ENCODE measurements around the gene COL4A1. TPM values are rescaled to one million over a fixed set of nuclear protein-coding genes. Genes with fewer than 3 reads are reported as not detected.

The COL4A1 gene
- total and polyA plus RNA-seq, 2 of the 13 experiments (the other 11 are each of a cell fraction or from before 2014, with no cell fraction given): not detected

DNA sequence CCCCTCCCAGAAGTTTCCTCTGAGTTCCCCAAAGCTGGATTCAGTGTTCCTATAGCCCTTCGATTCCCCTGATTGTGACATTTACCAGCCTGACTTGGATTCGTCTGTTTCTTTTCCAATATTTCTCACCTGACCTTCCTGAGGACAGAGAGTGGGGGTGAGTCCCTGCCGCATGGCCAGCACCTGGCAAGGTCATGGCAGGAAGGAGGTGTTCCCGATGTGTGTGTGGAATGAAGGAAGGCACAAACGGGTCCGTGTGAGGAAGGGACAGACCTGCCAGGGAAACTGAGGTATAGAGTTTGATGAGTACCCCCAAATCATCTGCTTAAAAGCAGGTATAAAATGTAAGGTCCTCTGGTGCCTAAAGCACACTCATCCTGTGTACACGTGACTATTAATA lies 3.3 kb downstream of the COL4A1 start (continued):
- TF ChIP-seq, protein P1, sequence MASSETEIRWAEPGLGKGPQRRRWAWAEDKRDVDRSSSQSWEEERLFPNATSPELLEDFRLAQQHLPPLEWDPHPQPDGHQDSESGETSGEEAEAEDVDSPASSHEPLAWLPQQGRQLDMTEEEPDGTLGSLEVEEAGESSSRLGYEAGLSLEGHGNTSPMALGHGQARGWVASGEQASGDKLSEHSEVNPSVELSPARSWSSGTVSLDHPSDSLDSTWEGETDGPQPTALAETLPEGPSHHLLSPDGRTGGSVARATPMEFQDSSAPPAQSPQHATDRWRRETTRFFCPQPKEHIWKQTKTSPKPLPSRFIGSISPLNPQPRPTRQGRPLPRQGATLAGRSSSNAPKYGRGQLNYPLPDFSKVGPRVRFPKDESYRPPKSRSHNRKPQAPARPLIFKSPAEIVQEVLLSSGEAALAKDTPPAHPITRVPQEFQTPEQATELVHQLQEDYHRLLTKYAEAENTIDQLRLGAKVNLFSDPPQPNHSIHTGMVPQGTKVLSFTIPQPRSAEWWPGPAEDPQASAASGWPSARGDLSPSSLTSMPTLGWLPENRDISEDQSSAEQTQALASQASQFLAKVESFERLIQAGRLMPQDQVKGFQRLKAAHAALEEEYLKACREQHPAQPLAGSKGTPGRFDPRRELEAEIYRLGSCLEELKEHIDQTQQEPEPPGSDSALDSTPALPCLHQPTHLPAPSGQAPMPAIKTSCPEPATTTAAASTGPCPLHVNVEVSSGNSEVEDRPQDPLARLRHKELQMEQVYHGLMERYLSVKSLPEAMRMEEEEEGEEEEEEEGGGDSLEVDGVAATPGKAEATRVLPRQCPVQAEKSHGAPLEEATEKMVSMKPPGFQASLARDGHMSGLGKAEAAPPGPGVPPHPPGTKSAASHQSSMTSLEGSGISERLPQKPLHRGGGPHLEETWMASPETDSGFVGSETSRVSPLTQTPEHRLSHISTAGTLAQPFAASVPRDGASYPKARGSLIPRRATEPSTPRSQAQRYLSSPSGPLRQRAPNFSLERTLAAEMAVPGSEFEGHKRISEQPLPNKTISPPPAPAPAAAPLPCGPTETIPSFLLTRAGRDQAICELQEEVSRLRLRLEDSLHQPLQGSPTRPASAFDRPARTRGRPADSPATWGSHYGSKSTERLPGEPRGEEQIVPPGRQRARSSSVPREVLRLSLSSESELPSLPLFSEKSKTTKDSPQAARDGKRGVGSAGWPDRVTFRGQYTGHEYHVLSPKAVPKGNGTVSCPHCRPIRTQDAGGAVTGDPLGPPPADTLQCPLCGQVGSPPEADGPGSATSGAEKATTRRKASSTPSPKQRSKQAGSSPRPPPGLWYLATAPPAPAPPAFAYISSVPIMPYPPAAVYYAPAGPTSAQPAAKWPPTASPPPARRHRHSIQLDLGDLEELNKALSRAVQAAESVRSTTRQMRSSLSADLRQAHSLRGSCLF (CRISPR knock-in tag; IDR thresholded peaks at IDR 0.05; ENCODE audit: borderline replicate concordance): no peak

DNA sequence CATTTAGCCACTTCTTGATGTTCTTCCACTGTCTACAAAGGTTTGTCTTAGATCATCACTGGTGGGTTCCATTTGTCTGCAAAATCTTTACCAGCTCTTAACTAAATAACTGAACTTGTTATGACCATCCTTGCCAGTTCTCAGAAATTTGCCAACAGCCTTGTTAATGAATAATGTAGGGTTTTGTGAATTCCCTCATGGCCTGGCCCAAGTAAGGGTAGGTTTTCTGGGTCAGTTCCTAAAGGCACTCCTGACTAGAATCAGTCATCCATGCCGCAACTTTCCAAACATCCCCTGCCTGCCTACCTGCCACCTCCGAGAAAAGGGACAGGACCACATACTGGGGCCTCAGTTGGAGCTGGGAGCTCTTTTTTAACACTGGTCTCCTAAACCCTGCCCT lies 4.0 kb downstream of the COL4A1 start:
- in situ Hi-C loops (cut with HindIII; ENCODE audit: extremely low pct_ligation_motif_present, low pct_unique_long_range_greater_than_20kb): no loop called here
- no peak overlapping the region for H3K4me3 ChIP-seq (replicated peaks in 1 of 3; ENCODE audit: insufficient read depth in 1 of 3, low read depth in 2 of 3, low read length in 3 of 3)
- H3K9ac ChIP-seq (ENCODE audit: insufficient read depth, low read depth, low read length): no peak overlapping the region
- H3K4me2 ChIP-seq (ENCODE audit: low read depth, low read length): no peak overlapping the region
- H2AFZ ChIP-seq (ENCODE audit: low read length): no peak overlapping the region
- ATAC-seq (no peak), DNase-seq (ENCODE audit: low spot score) (no peak), FAIRE-seq (no peak)
- H3K79me2 ChIP-seq (ENCODE audit: insufficient read depth, low read length): no peaks in the 10 kb centered on the region
- ChIA-PET CTCF (ENCODE audit: low intra/inter-chr PET ratio, low total read pairs) (no interaction called here), POLR2A (no interaction called here)
- no peaks in the 10 kb centered on the region for H4K20me1 ChIP-seq (ENCODE audit: insufficient read depth, low read length)
- intact Hi-C loops (cut with micrococcal nuclease; ENCODE audit: unreplicated experiment): no loop called here
- no peaks in the 10 kb centered on the region for H3K9me3 ChIP-seq (ENCODE audit: low read length)
- no TSS peak for BruUV-seq (replicated peaks)
- H3K27me3 ChIP-seq (ENCODE audit: control insufficient read depth in 1 of 2, insufficient read depth in 2 of 2, low read length in 2 of 2): peaks cover 7 to 54% of the 10 kb centered on the region in 2 experiments
- 7% methylated on average over 2 of the region's 2 CpGs for WGBS (ENCODE audit: low lambda C conversion rate)
- TF ChIP-seq DNMT3B (CRISPR knock-in tag; conservative IDR thresholded peaks at IDR 0.05): no peak
- no peak overlapping the region for H3K27ac ChIP-seq (ENCODE audit: extremely low read length, insufficient read depth, low read length)
- no peaks in the 10 kb centered on the region for H3K4me1 ChIP-seq (ENCODE audit: insufficient read depth, low read length)
- no peaks in the 10 kb centered on the region for H3K36me3 ChIP-seq (replicated peaks in 1 of 2; ENCODE audit: control insufficient read depth in 1 of 2, insufficient read depth in 2 of 2, low read length in 2 of 2)
